Activated effector memory CD4-positive, alpha-beta T cell treated with anti-CD3 and anti-CD28 coated beads, Interleukin-2, amount 50 U/mL, for 16 hours (primary cell): Measurements from ENCODE around the gene TTLL13.
"Not testable (repeated sequence)": the region's sequence is repeated elsewhere in the genome, so short reads cannot be mapped to it uniquely, and the experiment has no call there.

Experiments
- DNase-seq: peaks from one replicate; pipeline ENCODE4 v3.0.0-alpha.2; 2020

TTLL13 gene

DNA sequence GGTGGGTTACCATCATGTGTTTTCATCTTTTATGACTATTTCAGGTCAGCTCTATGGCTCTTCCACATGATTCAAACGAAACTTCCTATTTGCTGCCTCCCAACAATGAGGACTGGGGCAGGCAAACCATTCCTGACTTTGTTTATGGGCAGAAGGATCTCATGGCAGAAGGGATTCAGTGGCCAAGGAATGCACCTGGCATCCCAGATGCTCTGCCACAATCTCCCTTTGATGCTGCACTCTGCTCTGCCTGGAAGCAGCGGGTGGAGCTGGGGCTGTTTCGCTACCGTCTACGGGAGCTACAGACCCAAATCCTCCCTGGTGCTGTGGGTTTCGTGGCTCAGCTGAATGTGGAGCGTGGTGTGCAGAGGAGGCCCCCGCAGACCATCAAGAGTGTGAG lies 8.5 kb upstream of the TTLL13 start:
- DNase-seq = no peak

DNA sequence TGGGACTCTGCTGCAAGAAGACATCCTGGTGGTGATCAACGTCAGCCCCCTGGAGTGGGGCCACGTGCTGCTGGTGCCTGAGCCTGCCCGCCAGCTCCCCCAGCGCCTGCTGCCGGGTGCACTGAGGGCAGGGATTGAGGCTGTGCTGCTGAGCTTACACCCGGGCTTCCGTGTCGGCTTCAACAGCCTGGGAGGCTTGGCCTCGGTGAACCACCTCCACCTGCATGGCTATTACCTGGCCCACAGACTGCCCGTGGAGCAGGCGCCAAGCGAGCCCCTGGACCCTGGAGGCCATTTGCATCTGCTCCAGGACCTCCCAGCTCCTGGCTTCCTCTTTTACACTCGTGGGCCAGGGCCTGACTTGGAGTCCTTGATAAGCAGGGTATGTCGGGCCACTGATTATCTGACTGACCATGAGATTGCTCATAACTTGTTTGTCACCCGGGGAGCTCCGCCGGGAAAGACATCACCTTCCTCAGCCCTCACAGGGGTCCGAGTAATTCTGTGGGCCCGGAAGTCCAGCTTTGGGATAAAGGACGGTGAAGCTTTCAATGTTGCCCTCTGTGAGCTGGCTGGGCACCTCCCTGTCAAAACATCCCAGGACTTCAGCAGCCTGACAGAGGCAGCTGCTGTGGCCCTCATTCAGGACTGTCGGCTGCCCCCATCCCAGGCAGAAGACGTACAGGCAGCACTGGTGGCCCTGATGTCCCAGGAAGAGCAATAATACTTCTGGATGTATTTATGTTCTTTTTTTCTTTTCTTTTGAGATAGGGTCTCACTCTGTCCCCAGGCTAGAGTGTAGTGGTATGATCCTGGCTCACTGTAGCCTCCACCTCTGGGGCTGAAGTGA lies 7.8 kb upstream of the TTLL13 start:
- DNase-seq = no peak

- DNase-seq = no peak
Observed at GRCh38 chr15:90243943-90244639, 5.3 kb upstream of the TTLL13 start.

DNA sequence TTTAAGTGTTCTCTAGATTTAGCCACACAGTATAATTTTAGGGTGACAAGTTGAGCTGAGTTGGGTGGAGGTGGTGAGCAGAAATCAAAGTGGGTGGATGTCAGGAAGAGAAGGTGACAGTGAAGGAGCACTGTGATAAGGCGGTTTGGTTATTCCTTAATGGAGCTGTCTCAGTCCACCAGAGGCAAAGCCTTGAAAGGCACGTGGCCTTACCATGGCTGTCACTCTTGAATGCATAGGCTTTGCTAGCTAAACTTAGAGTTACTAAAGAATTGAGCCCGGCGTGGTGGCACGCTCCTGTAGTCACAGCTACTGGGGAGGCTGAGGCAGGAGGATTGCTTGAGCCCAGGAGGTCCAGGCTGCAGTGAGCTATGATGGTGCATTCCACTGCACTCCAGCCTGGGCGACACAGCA lies 560 bp upstream of the TTLL13 start:
- no peak for DNase-seq

GRCh38 chr15:90257776-90258175 lies 8.4 kb downstream of the TTLL13 start:
- no peak for DNase-seq

GRCh38 chr15:90259524-90259923 lies 10.2 kb downstream of the TTLL13 start:
- no peak for DNase-seq

- DNase-seq = not testable (repeated sequence)
Observed at GRCh38 chr15:90260731-90261130, 11.4 kb downstream of the TTLL13 start.

DNA sequence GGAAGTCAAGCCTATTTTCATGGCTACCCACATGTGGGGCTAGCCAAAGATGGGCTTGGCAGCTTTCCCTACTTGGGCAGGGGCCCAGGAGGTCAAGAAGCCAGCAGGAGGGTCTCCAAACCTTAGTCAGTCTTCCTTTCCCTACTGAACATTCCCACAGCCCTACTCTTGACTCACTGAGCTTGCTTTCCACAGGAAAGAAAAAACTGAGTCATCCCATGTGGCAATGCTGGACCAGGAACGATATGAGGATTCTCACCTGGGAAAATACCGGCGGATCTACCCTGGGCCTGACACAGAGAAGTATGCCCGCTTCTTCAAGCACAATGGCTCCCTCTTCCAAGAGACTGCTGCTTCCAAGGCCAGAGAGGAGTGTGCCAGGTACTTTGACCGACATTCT lies 12.5 kb downstream of the TTLL13 start:
- DNase-seq = no peak

DNA sequence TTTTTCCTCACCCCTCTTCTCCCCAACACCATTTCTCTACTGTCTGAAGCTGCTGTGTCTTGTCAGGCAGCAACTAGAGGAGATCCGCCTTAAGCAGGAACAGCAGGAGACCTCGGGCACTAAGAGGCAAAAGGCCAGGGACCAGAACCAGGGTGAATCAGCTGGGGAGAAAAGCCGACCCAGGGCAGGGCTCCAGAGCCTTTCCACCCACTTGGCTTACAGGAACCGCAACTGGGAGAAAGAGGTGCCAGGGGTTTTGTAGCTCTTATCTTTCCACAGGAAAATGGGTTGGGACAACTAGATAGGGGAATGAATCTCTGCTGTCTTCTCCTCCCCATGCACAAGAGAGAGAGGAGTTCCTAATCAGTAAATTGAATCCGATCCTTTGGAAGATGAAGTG lies 13.1 kb downstream of the TTLL13 start:
- DNase-seq = no peak

DNA sequence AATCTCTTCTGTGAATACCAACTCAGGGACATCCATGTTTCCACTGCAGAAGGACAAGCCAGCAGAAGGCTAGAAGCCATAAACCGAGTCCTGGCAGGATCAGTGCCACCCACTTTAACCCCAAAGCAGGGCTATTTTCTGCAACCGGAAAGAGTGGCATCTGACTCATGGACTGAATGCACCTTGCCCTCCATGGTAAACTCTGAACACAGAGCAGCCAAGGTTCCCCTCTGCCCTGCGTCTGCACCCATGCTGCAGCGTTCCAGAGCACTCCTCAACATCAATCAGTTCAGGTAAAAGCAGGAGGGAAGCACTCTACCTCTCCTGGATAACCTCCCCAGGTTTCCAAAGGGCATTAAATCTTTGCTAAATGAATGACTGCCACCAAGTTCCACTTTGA lies 15.3 kb downstream of the TTLL13 start:
- peak; percentile 72 for DNase-seq

- peak; percentile 97 for DNase-seq
Observed at GRCh38 chr15:90265271-90266060, 16.1 kb downstream of the TTLL13 start, which contains the start of gene NGRN. TSS of gene NGRN (plus strand) at chr15:90265672. CDS start at chr15:90265713, 41 bp downstream.

- DNase-seq = peak; percentile 85
Observed at GRCh38 chr15:90266061-90266431, 16.7 kb downstream of the TTLL13 start.

GRCh38 chr15:90266485-90266884 lies 17.1 kb downstream of the TTLL13 start:
- peak; percentile 70 for DNase-seq

- DNase-seq = no peak
Observed at GRCh38 chr15:90268415-90268814, 19.1 kb downstream of the TTLL13 start.

GRCh38 chr15:90270502-90271150 lies 21.3 kb downstream of the TTLL13 start:
- no peak for DNase-seq

DNA sequence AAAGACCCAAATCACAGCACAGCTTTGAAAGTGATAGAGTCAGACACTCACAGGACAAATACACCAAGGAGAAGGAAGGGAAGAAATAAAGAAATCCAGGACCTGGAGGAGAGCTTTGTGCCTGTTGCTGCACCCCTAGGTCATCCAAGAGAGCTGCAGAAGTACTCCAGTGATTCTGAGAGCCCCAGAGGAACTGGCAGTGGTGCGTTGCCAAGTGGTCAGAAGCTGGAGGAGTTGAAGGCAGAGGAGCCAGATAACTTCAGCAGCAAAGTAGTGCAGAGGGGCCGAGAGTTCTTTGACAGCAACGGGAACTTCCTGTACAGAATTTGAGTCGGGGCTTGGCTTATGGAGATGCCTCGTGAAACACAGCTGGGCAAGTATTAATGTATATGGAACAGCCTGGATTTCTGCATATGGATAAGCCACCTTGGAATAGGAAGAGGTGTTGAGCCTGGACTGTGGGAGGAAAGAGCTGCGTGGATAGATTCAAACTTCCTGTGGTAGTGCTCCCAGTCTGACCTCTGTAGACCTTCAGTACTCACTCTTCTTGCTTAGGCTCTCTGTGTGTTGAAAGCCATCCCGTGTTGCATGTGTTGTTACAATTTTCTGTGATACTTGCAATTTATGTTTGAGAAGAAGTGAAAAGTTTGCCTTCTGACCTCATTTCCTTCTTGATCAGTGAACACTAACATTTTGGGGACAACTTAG lies 22.3 kb downstream of the TTLL13 start:
- no peak for DNase-seq

DNA sequence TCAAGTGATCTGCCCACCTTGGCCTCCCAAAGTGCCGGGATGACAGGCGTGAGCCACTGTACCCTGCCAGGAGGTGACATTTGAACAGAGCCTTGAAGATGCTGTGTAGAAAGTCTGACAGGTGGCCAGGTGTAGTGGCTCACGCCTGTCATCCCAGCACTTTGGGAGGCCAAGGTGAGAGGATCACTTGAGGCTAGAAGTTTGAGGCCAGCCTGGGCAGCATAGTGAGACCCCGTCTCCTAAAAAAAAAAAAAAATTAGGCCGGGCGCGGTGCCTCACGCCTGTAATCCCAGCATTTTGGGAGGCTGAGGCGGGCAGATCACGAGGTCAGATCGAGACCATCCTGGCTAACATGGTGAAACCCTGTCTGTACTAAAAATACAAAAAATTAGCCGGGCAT lies 29.1 kb downstream of the TTLL13 start:
- peak; percentile 22 for DNase-seq

- DNase-seq = not testable (repeated sequence)
Observed at GRCh38 chr15:90280743-90281142, 31.4 kb downstream of the TTLL13 start.

DNA sequence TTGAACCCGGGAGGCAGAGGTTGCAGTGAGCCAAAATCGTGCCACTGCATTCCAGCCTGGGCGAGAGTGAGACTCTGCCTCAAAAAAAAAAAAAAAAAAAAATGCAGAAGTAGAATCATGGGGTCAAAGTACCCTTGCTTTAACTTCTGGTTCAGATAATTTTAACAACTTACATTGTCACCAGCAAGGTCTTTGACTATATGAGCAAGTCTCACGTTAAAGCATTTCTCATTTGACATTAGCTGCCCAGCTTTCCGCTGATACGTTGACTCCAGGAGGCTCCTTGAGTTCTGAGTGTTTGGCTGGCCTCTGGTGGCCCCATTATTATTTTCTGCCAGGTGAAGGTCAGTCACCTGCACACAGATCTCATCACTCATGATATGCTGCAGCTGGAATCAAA lies 32.3 kb downstream of the TTLL13 start:
- DNase-seq = not testable (repeated sequence)

DNA sequence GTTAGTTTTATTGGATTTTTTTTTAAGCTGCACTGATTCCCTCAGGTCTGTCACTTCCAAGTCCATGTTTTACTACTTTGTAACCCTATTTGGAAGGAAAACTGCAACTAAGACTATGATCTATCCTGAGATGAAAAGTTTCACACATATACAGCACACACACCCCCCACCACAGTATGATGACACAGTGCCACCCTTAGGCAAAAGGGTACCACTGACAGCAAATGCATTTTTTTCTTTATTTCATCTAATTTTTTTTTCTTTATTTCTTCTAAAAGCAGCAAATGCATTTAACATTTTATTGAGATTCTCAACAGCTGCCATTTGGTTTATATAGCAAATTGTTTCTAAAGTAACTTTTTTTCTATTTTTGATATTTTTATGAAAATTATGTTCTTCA lies 37.3 kb downstream of the TTLL13 start:
- peak; percentile 70 for DNase-seq

- no peak for DNase-seq
Observed at GRCh38 chr15:90287101-90287500, 37.7 kb downstream of the TTLL13 start.

DNA sequence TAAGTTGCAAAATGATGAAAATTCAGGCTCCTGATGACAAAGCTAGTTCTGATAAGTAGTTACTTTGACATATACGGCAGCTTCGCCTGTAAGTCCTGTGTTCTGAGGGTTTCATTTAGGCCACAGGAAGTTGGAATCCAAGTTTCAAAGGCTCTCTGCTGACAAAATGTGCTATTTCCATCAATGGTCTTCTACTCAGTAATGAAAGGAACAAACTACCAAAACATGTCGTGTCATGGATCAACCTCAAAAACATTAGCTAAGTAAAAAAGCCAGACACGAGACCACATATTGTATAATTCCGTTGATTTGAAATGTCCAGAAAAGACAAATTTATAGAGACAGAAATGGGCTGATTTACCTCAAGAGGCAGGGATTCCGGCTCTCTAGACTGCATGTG lies 38.6 kb downstream of the TTLL13 start:
- no peak for DNase-seq
